ENCODE measurements around the gene LCLAT1. TPM values are rescaled to one million over a fixed set of nuclear protein-coding genes. Genes with fewer than 3 reads are reported as not detected.

The LCLAT1 gene
- total RNA-seq, 1 donor from 2014 or later, result 31.4 TPM

DNA sequence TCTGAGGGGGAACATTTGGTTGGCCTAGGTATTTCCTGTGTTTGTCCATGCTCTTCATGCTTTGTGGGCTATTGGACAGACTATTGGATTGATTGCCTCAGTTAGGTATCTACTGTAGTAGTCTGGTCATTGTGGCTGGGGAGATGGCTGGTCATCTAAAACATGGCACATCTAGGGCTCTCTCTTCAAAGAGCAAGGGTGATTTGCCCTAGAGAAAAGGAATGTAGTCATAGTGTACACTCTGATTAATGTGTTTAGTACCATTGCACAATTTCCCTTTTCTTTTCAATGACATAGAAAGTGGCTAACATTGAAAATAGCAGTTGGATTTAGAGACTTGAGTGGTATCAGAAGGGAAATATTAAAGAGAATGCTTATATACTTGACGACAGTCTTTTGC lies 114.3 kb downstream of the LCLAT1 start:
- no peaks in the 10 kb centered on the region for H3K27me3 Mint-ChIP-seq

DNA sequence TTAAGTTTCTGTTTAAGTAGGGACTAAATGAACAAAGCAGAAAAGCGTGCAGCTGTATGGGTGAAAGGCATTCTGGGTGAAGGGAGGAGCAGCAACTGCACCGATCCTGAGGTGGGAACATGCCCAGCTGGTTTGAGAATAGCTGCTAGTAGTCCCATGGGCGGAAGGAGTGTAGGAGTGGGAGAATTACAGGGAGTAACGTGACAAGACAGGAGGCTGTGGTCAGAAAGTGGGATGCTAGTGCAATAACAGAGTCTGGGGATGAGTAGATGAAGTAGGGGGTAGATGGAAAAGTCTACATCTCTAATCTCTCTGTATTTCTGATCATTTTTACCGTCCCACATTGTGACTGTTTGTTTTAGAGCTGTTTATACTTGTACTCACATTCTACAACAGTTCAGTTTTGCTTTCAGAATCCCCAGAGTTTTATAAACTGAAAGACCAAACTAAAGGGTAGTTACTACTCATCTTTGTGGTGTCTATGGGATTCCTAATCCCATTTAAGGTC lies 118.9 kb downstream of the LCLAT1 start:
- intact Hi-C loops (cut with micrococcal nuclease), result loop anchor here (5.0 kb wide), 1 partner anchor 229 kb away; no protein-coding TSS in a partner anchor
- H3K4me3 Mint-ChIP-seq, result no peak overlapping the region
- no peak for DNase-seq
- no peaks in the 10 kb centered on the region for H3K27me3 Mint-ChIP-seq
- H3K9me3 Mint-ChIP-seq, result no peaks in the 10 kb centered on the region
- H3K4me1 Mint-ChIP-seq, result peaks cover 12% of the 10 kb centered on the region
- H3K36me3 Mint-ChIP-seq (ENCODE audit: low read depth), result peaks cover 24% of the 10 kb centered on the region
- peak overlapping the region; percentile 68 for H3K27ac Mint-ChIP-seq

More for the DNA sequence above, 114.3 kb downstream of the LCLAT1 start:
- Mint-ChIP-seq H3K9me3 (no peaks in the 10 kb centered on the region), H3K27ac (no peak overlapping the region), H3K4me3 (no peak overlapping the region), H3K4me1 (peaks cover 9% of the 10 kb centered on the region), H3K36me3 (ENCODE audit: low read depth) (peaks cover 17% of the 10 kb centered on the region)
- no peak for DNase-seq
- intact Hi-C loops (cut with micrococcal nuclease), result no loop called here

DNA sequence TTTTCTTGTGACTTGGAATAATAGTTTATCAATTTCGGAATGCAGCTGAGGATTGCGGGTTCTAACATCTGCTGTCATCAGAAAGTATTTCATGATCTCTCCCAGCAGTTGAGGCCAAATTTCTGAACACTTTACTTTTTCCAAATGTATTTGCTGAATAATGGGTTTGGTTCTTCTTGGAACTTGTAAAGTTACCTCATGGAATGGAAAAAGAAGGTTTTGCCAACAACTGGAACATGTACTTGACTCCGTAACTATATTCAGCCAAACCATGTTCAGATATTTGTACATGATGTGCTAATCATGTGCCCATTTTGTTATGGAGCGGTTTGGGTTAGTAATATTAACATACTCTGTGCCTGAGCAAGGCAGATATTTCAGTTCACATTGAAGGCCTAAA lies 119.6 kb downstream of the LCLAT1 start:
- no peak for DNase-seq

DNA sequence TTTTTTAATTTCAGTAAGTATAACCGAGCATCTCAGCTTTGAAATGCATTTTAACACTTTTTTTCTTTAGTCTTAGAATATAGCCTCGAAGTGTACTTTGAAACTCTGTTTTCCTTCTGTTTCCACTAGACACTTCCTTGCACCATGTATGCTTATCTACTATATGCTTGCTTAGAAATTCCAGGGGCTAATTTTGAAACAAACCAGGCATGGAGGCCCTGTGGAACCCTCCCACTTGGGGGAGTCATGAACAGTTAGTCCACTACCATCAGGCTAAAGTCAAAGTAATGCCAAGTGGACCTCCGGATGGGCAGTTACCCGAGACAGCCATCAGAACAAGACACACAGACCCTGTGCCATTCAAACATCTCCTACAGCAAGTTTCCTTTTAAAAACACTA lies 120.3 kb downstream of the LCLAT1 start:
- intact Hi-C loops (cut with micrococcal nuclease), result loop anchor here (5.0 kb wide), 1 partner anchor 230 kb away; no protein-coding TSS in a partner anchor
- Mint-ChIP-seq H3K27ac (no peak overlapping the region), H3K36me3 (ENCODE audit: low read depth) (peaks cover 27% of the 10 kb centered on the region), H3K27me3 (no peaks in the 10 kb centered on the region), H3K9me3 (no peaks in the 10 kb centered on the region), H3K4me3 (no peak overlapping the region), H3K4me1 (peaks cover 12% of the 10 kb centered on the region)
- DNase-seq, result no peak

More for the DNA sequence above, 119.6 kb downstream of the LCLAT1 start:
- peaks cover 12% of the 10 kb centered on the region for H3K4me1 Mint-ChIP-seq
- H3K27ac Mint-ChIP-seq, result no peak overlapping the region
- peaks cover 24% of the 10 kb centered on the region for H3K36me3 Mint-ChIP-seq (ENCODE audit: low read depth)
- H3K9me3 Mint-ChIP-seq, result no peaks in the 10 kb centered on the region
- no peak overlapping the region for H3K4me3 Mint-ChIP-seq
- intact Hi-C loops (cut with micrococcal nuclease), result loop anchor here (5.0 kb wide), 1 partner anchor 229 kb away; no protein-coding TSS in a partner anchor
- H3K27me3 Mint-ChIP-seq, result no peaks in the 10 kb centered on the region

- intact Hi-C loops (cut with micrococcal nuclease), result loop anchor here (5.0 kb wide), 1 partner anchor 233 kb away; no protein-coding TSS in a partner anchor
- Mint-ChIP-seq H3K36me3 (ENCODE audit: low read depth) (peaks cover 18% of the 10 kb centered on the region), H3K4me1 (peaks cover 12% of the 10 kb centered on the region), H3K27ac (no peak overlapping the region), H3K27me3 (no peaks in the 10 kb centered on the region), H3K4me3 (no peak overlapping the region), H3K9me3 (no peaks in the 10 kb centered on the region)
- no peak for DNase-seq
Measured at GRCh38 chr2:30569946-30570345, 122.9 kb downstream of the LCLAT1 start.

DNA sequence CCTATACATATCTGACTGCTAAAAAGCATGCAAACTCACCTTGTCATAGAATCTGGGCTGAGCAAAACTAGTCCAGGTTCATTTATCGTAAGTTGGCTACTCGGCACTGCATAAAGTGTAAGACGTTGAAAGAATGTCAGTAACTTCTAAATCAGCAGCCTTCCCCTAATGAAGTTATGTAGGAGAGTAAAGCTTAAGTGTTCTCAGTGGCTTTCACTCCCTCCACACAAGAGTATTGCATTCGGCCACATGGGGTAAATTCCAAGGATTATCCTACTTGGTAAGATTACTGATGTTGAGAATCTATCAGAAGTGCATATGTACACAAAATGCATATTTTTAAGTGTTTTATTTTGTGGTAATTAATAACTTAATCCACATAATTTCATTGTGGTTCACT lies 130.1 kb downstream of the LCLAT1 start:
- Mint-ChIP-seq H3K36me3 (ENCODE audit: low read depth) (no peaks in the 10 kb centered on the region), H3K4me3 (no peak overlapping the region)
- intact Hi-C loops (cut with micrococcal nuclease), result no loop called here

DNA sequence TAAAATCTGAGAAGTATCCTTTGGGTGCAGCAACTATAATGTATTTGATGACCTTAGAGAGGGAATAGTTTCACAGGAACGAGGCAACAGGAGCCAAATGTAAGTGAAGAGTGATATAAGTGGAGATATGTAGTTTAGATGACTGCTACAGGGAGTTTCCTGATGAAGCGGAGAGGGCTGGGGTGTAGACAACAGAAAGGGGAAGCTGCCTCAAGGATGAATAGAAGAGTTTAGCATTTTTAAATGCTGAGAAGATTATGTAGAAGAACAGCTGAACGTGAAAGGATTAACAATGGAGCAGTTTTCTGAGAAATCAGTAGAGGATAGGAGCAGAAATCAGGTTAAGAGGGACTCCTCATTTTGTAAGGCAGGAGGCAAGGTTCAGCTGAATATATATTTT lies 133.3 kb downstream of the LCLAT1 start:
- Mint-ChIP-seq H3K9me3 (peaks cover 4% of the 10 kb centered on the region), H3K36me3 (ENCODE audit: low read depth) (peaks cover 4% of the 10 kb centered on the region), H3K4me3 (no peak overlapping the region), H3K4me1 (peaks cover 9% of the 10 kb centered on the region), H3K27me3 (no peaks in the 10 kb centered on the region), H3K27ac (no peak overlapping the region)
- no peak for DNase-seq
- intact Hi-C loops (cut with micrococcal nuclease), result no loop called here

More for the DNA sequence above, 130.1 kb downstream of the LCLAT1 start:
- Mint-ChIP-seq H3K4me1 (peaks cover 9% of the 10 kb centered on the region), H3K27ac (no peak overlapping the region), H3K9me3 (no peaks in the 10 kb centered on the region), H3K27me3 (no peaks in the 10 kb centered on the region)
- DNase-seq, result no peak

DNA sequence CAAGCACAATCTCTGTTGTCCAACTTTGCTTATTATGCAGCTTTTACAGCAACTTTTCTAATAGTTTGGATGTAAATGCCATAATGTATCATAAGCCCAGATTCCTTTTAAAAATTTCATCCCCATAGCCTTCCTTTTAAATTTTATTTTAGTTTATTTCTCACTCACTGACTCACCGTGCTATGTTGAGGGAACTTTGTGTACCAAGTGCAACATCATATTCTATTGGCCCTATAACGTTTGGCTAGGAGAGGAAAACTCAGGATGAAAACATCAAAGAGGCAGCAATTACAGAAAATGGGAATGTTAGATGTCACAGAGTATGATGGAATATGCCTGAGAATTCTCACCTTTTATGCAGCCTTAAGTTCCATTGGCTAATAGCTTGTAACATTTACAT lies 135.5 kb downstream of the LCLAT1 start:
- no peak overlapping the region for H3K4me3 Mint-ChIP-seq
- intact Hi-C loops (cut with micrococcal nuclease), result no loop called here

DNA sequence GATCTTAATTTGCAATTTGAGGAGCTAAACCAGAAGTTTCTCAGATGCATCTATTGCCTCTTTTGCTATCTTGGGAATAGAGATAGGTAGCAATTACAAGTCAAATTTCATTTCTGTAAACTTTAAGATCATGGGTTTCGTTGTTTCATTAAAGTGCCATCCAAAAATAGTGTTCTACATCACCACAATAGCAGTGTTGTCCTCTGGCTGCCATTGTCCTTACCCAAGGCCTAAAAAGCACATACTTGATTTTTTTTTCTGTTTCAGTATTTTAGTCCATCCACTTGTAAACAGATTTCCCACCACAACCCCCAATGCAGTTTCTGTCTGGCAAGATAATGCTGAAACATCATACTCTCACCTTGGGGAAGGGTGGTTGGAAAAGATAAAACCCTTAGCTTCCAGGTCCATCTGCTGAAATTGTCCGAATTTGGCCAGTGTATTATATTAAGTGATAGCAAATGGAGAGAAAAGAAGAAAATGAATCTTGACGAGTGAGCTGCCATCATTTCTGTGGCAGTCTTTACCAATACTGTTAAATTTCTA lies 136.2 kb downstream of the LCLAT1 start:
- no peaks in the 10 kb centered on the region for H3K27me3 Mint-ChIP-seq
- no peak overlapping the region for H3K27ac Mint-ChIP-seq
- peaks cover 9% of the 10 kb centered on the region for H3K4me1 Mint-ChIP-seq
- no peak for DNase-seq
- intact Hi-C loops (cut with micrococcal nuclease), result no loop called here
- peaks cover 4% of the 10 kb centered on the region for H3K9me3 Mint-ChIP-seq
- H3K36me3 Mint-ChIP-seq (ENCODE audit: low read depth), result peaks cover 6% of the 10 kb centered on the region
- no peak overlapping the region for H3K4me3 Mint-ChIP-seq

More for the DNA sequence above, 135.5 kb downstream of the LCLAT1 start:
- peaks cover 4% of the 10 kb centered on the region for H3K9me3 Mint-ChIP-seq
- H3K4me1 Mint-ChIP-seq, result peaks cover 9% of the 10 kb centered on the region
- H3K27ac Mint-ChIP-seq, result no peak overlapping the region
- H3K36me3 Mint-ChIP-seq (ENCODE audit: low read depth), result peaks cover 6% of the 10 kb centered on the region
- H3K27me3 Mint-ChIP-seq, result no peaks in the 10 kb centered on the region
- DNase-seq, result no peak

DNA sequence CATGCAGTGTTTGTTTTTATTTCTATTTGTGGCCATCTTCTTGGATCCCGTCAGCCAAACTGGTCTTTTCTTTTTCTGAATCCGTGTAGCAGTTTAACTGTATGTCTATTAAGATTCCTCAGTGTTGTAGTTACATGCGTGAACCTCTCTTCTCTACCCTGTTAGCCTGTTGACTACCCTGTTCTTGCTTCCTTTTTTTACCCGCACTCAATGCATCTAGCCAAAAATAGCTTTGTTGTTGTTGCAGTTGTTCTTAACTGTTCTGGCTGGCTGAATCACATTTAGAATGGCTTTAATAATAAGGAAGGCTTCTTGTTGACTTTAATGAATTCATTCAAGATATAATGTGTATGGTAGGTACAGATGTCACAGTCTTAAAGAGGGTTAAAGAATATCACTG lies 137.1 kb downstream of the LCLAT1 start:
- Mint-ChIP-seq H3K36me3 (ENCODE audit: low read depth) (peaks cover 6% of the 10 kb centered on the region), H3K4me3 (no peak overlapping the region), H3K27me3 (no peaks in the 10 kb centered on the region), H3K27ac (no peak overlapping the region), H3K9me3 (peaks cover 4% of the 10 kb centered on the region), H3K4me1 (peaks cover 9% of the 10 kb centered on the region)
- no peak for DNase-seq
- intact Hi-C loops (cut with micrococcal nuclease), result no loop called here

- Mint-ChIP-seq H3K4me3 (no peak overlapping the region), H3K36me3 (ENCODE audit: low read depth) (peaks cover 6% of the 10 kb centered on the region), H3K27ac (no peak overlapping the region), H3K4me1 (no peaks in the 10 kb centered on the region), H3K9me3 (peaks cover 4% of the 10 kb centered on the region), H3K27me3 (no peaks in the 10 kb centered on the region)
- DNase-seq, result no peak
- intact Hi-C loops (cut with micrococcal nuclease), result no loop called here
Measured at GRCh38 chr2:30588994-30589393, 141.9 kb downstream of the LCLAT1 start.

- Mint-ChIP-seq H3K36me3 (ENCODE audit: low read depth) (peaks cover 2% of the 10 kb centered on the region), H3K27me3 (no peaks in the 10 kb centered on the region), H3K9me3 (no peaks in the 10 kb centered on the region), H3K27ac (no peak overlapping the region), H3K4me1 (no peaks in the 10 kb centered on the region), H3K4me3 (no peak overlapping the region)
- intact Hi-C loops (cut with micrococcal nuclease), result no loop called here
- no peak for DNase-seq
Measured at GRCh38 chr2:30590407-30590806, 143.4 kb downstream of the LCLAT1 start.

GRCh38 chr2:30591186-30591585 lies 144.1 kb downstream of the LCLAT1 start:
- peaks cover 3% of the 10 kb centered on the region for H3K9me3 Mint-ChIP-seq
- DNase-seq, result no peak
- peaks cover 3% of the 10 kb centered on the region for H3K36me3 Mint-ChIP-seq (ENCODE audit: low read depth)
- no peak overlapping the region for H3K4me3 Mint-ChIP-seq
- H3K27ac Mint-ChIP-seq, result no peak overlapping the region
- intact Hi-C loops (cut with micrococcal nuclease), result no loop called here
- no peaks in the 10 kb centered on the region for H3K4me1 Mint-ChIP-seq
- H3K27me3 Mint-ChIP-seq, result no peaks in the 10 kb centered on the region

- Mint-ChIP-seq H3K27ac (no peak overlapping the region), H3K4me3 (no peak overlapping the region), H3K36me3 (ENCODE audit: low read depth) (peaks cover 31% of the 10 kb centered on the region), H3K4me1 (no peaks in the 10 kb centered on the region), H3K27me3 (no peaks in the 10 kb centered on the region), H3K9me3 (peaks cover 24% of the 10 kb centered on the region)
- no peak for DNase-seq
- intact Hi-C loops (cut with micrococcal nuclease), result no loop called here
Measured at GRCh38 chr2:30601375-30601774, 154.3 kb downstream of the LCLAT1 start.

- Mint-ChIP-seq H3K36me3 (ENCODE audit: low read depth) (peaks cover 16% of the 10 kb centered on the region), H3K4me1 (no peaks in the 10 kb centered on the region), H3K27ac (no peak overlapping the region), H3K9me3 (peaks cover 1% of the 10 kb centered on the region), H3K4me3 (no peak overlapping the region), H3K27me3 (no peaks in the 10 kb centered on the region)
- intact Hi-C loops (cut with micrococcal nuclease), result no loop called here
- no peak for DNase-seq
Measured at GRCh38 chr2:30605197-30605596, 158.2 kb downstream of the LCLAT1 start.
